ENCODE results near the gene EFCAB13.
"Not testable (repeated sequence)": the region's sequence is repeated elsewhere in the genome, so short reads cannot be mapped to it uniquely, and the experiment has no call there.

The EFCAB13 gene

GRCh38 chr17:47465165-47465564 lies 141.4 kb downstream of the EFCAB13 start:
- DNase-seq = no peak

GRCh38 chr17:47466976-47467375 lies 143.2 kb downstream of the EFCAB13 start:
- DNase-seq = not testable (repeated sequence)

GRCh38 chr17:47470836-47471235 lies 147.1 kb downstream of the EFCAB13 start:
- no peak for DNase-seq

- not testable (repeated sequence) for DNase-seq
Observed at GRCh38 chr17:47472073-47472472, 148.3 kb downstream of the EFCAB13 start.

Measured in bone marrow (tissue), 2 donors.